Pancreas (tissue), 10 donors: ENCODE data around the gene PNMT. TPM values are rescaled to one million over a fixed set of nuclear protein-coding genes. Genes with fewer than 3 reads are reported as not detected.

Source experiments
- ATAC-seq, 4 donors: fragments of 200-7000 bp; cut with Tn5 transposase; one replicate each; pipeline versions ENCODE4 v1.8.0 to v1.9.1; 2020; ENCODE audit warnings: mild to moderate bottlenecking in 4 of 4, moderate library complexity in 4 of 4
- DNase-seq, 6 donors: peaks; one replicate each; pipeline ENCODE4 v3.0.0-alpha.2; 2020
- FAIRE-seq: peaks from 2 replicates; lab custom pipeline; 2012; peaks lifted over from hg19 to GRCh38; lab: Jason Lieb, UNC
- H3K27ac ChIP-seq, 4 donors: fragments of 200-600 bp; sonication (generic); 1 replicate in 3 of 4; 2 replicates in 1 of 4; pipeline versions ENCODE4 v1.5.0 to v1.8.0; 2020
- H3K27me3 ChIP-seq, 4 donors: fragments of 200-600 bp; one replicate each; pipeline ENCODE4 v1.8.0; 2021
- H3K36me3 ChIP-seq, 3 donors: fragments of 200-600 bp; sonication (generic) in 1 of 3; one replicate each; pipeline versions ENCODE4 v1.5.0 to v1.8.0; 2020 to 2021
- H3K4me1 ChIP-seq, 3 donors: fragments of 200-600 bp; one replicate each; pipeline ENCODE4 v1.8.0; 2021
- H3K4me3 ChIP-seq, 4 donors: fragments of 200-600 bp; sonication (generic) in 2 of 4; one replicate each; pipeline versions ENCODE4 v1.5.0 to v1.8.0; 2020 to 2021
- H3K9me3 ChIP-seq, 4 donors: fragments of 200-600 bp; one replicate each; pipeline ENCODE4 v1.8.0; 2021
- CTCF ChIP-seq, 4 donors: fragments of 200-600 bp; sonication (generic) in 3 of 4; IDR thresholded peaks; one replicate each; pipeline versions ENCODE4 v1.5.0 to v1.8.0; 2021; ENCODE audit warnings: antibody characterized with exemption in 4 of 4
- WGBS, 2 donors: extraction: QIAGEN DNeasy Blood & Tissue Kit; methylation state at CpG; one replicate each; pipeline ENCODE4 v1.1.7; 2013; 5-methylcytosine and 5-hydroxymethylcytosine counted together
- intact Hi-C, 3 donors: fragments of 100-400 bp; cut with DNase I; formaldehyde crosslinking; loops; one replicate each; pipeline versions ENCODE4 v1.11.1 to v1.14.2; 2022
- polyA plus RNA-seq, 2 donors: library from polyadenylated mRNA; stranded (reverse); fragments of 200-250 nt; gene quantifications; one replicate each; pipeline ENCODE4 v1.2.3, GENCODE V29; 2013
- total RNA-seq, 6 donors: library from RNA; stranded (reverse); fragmentation: NEBNext Ultra II Directional in 4 of 6; extraction: Animal tissue kit (Norgen Biotek cat#: 25700) in 4 of 6; gene quantifications; one replicate each; pipeline versions ENCODE4 v1.2.1 to v1.2.4, GENCODE V29; 2021 to 2023
- donor health status: healthy with polysubstance abuse.
- donor health status: DM: no; HTN: no; CAD: no; lungs with moderate emphysema.
- donor health status: DM: no; HTN: no; CAD: no.
- donor health status: control.
- donor health status: control.
- donor health status: Bipolar disorder and iron deficiency.
- donor health status: DM: yes; HTN: yes; CAD: no.
- donor health status: DM: no; HTN: no; CAD: no.
- donor health status: DM: no; HTN: no; CAD: no.
- donor health status: DM: yes; HTN: yes; CAD: no.

The PNMT gene
- total and polyA plus RNA-seq, 8 donors = 0.16 to 11.7 (median 0.64) TPM; not detected in 3

DNA sequence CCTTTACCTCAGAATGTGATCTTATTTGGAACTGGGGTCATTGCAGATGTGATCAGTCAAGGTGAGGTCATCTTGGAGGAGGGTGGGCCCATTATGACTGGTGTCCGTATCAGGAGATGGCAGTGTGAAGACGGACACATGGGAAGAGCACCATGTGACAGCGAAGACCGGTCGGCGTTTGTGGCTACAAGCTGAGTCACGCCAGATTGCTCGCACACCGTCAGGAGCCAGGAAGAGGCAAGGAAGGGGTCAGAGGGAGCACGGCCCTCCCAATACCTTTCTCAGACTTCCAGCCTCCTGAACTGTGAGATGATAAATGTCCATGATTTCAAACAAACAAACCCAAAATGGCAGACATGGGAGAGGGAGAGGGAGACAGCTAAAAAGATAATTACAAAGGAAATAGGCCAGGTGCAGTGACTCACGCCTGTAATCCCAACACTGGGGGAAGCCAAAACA lies 18.1 kb upstream of the PNMT start:
- DNase-seq (no peak), ATAC-seq (no peak), FAIRE-seq (no peak)
- H3K27me3 ChIP-seq = no peaks in the 10 kb centered on the region
- H3K36me3 ChIP-seq = no peaks in the 10 kb centered on the region
- 87 to 89% methylated on average over 11 of the region's 11 CpGs for WGBS, 2 donors
- no peaks in the 10 kb centered on the region for H3K9me3 ChIP-seq
- no peak for TF ChIP-seq CTCF (IDR thresholded peaks at IDR 0.05)
- no peak overlapping the region for H3K4me3 ChIP-seq
- H3K4me1 ChIP-seq = no peaks in the 10 kb centered on the region
- intact Hi-C loops = no loop called here
- H3K27ac ChIP-seq = no peak overlapping the region

DNA sequence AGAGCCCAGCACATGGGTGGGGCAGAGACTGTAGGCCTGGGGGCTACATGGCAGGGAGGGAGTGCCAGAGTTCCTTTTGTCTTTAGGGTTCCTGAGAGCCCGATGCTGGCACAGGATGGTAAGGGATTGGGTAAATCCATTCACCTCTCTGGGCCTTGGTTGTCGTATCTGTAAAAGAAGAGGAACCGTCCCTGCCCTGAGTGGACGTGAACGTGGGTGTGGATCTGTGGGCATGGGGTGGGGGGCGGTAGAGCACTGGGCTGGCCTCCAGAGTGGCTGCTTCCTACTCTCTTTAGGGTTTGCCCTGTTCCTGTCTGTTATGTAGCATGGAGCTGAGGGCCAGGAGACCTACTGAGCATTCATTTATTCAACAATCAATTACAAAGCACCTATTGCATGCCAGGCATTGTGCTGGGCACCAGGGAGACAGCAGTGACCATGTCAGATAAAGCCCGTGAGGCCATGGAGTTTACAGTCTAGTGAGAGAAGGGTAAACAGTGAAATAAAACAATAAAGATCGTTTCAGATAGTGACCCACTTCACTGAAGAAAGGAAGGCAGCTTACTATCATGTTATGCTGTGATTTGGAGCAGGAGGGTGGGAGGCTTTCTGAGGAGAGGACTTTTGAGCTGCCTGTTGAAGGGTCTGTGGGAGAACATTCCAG lies 16.2 kb upstream of the PNMT start:
- Histone ChIP-seq H3K36me3 (no peaks in the 10 kb centered on the region), H3K27ac (no peak overlapping the region), H3K4me1 (no peaks in the 10 kb centered on the region), H3K27me3 (no peaks in the 10 kb centered on the region), H3K4me3 (no peak overlapping the region), H3K9me3 (no peaks in the 10 kb centered on the region)
- intact Hi-C loops = no loop called here
- DNase-seq (no peak), FAIRE-seq (no peak), ATAC-seq (no peak)
- WGBS, 2 donors = 59 to 60% methylated on average over 8 of the region's 8 CpGs
- no peak for TF ChIP-seq CTCF (IDR thresholded peaks at IDR 0.05)

- Histone ChIP-seq H3K9me3 (no peaks in the 10 kb centered on the region), H3K27me3 (no peaks in the 10 kb centered on the region), H3K4me3 (no peak overlapping the region), H3K27ac (no peak overlapping the region), H3K4me1 (no peaks in the 10 kb centered on the region), H3K36me3 (no peaks in the 10 kb centered on the region)
- no peak for TF ChIP-seq CTCF (IDR thresholded peaks at IDR 0.05)
- ATAC-seq = peak in 2 of 4 donors; percentile 15 to 18
- DNase-seq = no peak
- WGBS, 2 donors = 68 to 73% methylated on average over 7 of the region's 7 CpGs
- intact Hi-C loops = no loop called here
- no peak for FAIRE-seq
Measured at GRCh38 chr17:39652587-39653315, 15.5 kb upstream of the PNMT start.

DNA sequence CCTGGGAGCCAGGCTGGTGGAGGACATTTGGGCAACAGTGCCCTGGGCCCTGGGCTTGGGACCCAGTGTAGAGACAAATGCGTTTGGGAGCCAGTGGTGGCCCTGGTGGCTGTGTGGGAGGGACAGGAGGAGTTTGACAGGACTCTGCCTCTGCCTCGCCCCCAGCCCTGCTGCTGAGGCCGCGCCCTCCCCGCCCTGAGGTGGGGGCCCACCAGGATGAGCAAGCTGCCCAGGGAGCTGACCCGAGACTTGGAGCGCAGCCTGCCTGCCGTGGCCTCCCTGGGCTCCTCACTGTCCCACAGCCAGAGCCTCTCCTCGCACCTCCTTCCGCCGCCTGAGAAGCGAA lies 15.0 kb upstream of the PNMT start:
- H3K4me1 ChIP-seq = no peaks in the 10 kb centered on the region
- no peak overlapping the region for H3K4me3 ChIP-seq
- intact Hi-C loops = no loop called here
- no peak for TF ChIP-seq CTCF (IDR thresholded peaks at IDR 0.05)
- no peak for FAIRE-seq
- no peaks in the 10 kb centered on the region for H3K27me3 ChIP-seq
- ATAC-seq = no peak
- no peak overlapping the region for H3K27ac ChIP-seq
- WGBS, 2 donors = 76 to 84% methylated on average over 8 to 12 of the region's 12 CpGs
- no peaks in the 10 kb centered on the region for H3K9me3 ChIP-seq
- no peaks in the 10 kb centered on the region for H3K36me3 ChIP-seq
- DNase-seq = no peak
